ENCODE measurements around the gene DVL1.

- TF ChIP-seq POLR2A (IDR thresholded peaks at IDR 0.05; ENCODE audit: low read length) (peak; percentile 47), GATA1 (IDR thresholded peaks at IDR 0.05; ENCODE audit: low read depth, low read length) (no peak)
Measured at GRCh38 chr1:1349256-1350012, at the start of gene DVL1.

Measured in erythroblast (primary cell).